Endothelial cell of umbilical vein (primary cell): ENCODE measurements around the gene TTC33. TPM values are rescaled to one million over a fixed set of nuclear protein-coding genes. Genes with fewer than 3 reads are reported as not detected.
"Not testable (repeated sequence)": the region's sequence is repeated elsewhere in the genome, so short reads cannot be mapped to it uniquely, and the experiment has no call there.

Experiments
- BruUV-seq: library from RNA; stranded (reverse); fragments of 400-500 nt; replicated peaks from 2 replicates; lab custom pipeline; 2021; lab: Mats Ljungman, UMichigan
- CTCF ChIA-PET: fragments of 300-600, 350-600 bp; sonication (Branson Sonifier 250); formaldehyde crosslinking; loops from one replicate; lab custom pipeline; 2021; ENCODE audit warnings: antibody characterized with exemption, inconsistent platforms; lab: Charles Lee
- POLR2A ChIA-PET: fragments of 300-600, 350-600 bp; sonication (Branson Sonifier 250); formaldehyde crosslinking; loops from one replicate; lab custom pipeline; 2021; ENCODE audit warnings: antibody characterized with exemption, inconsistent platforms; lab: Charles Lee
- DNase-seq: peaks from one replicate; pipeline ENCODE4 v3.0.0-alpha.2; 2011; ENCODE audit warnings: low read depth, low spot score
- FAIRE-seq: peaks from 2 replicates; lab custom pipeline; 2011; peaks lifted over from hg19 to GRCh38; lab: Jason Lieb, UNC
- H2AFZ ChIP-seq: 2 replicates; pipeline ENCODE4 v1.6.0; 2012; ENCODE audit warnings: low read depth, low read length, control low read depth, inconsistent platforms
- H3K27ac ChIP-seq: 2 replicates; pipeline ENCODE4 v1.5.1; 2011; ENCODE audit warnings: low read depth, mild to moderate bottlenecking, control low read depth, low read length, moderate library complexity; ENCODE audit not compliant: insufficient read depth
- H3K27me3 ChIP-seq, 2 experiments: 2 replicates each; pipeline versions ENCODE4 v1.6.0 to v1.6.1; 2011; ENCODE audit warnings: low read length in 2 of 2, mixed read lengths in 1 of 2; ENCODE audit not compliant: control insufficient read depth in 2 of 2, insufficient read depth in 2 of 2
- H3K36me3 ChIP-seq, 2 experiments: 2 replicates in 1 of 2; 3 replicates in 1 of 2; pipeline ENCODE4 v1.5.1; 2011; ENCODE audit warnings: low read length in 2 of 2, mild to moderate bottlenecking in 1 of 2, moderate library complexity in 1 of 2; ENCODE audit not compliant: control insufficient read depth in 2 of 2, insufficient read depth in 2 of 2; ENCODE audit errors: extremely low read depth in 1 of 2
- H3K4me1 ChIP-seq: 3 replicates; pipeline ENCODE4 v1.5.1; 2011; ENCODE audit warnings: mild to moderate bottlenecking, low read length; ENCODE audit not compliant: control insufficient read depth, insufficient read depth; ENCODE audit errors: extremely low read depth
- H3K4me2 ChIP-seq: 2 replicates; pipeline ENCODE4 v1.6.1; 2011; ENCODE audit warnings: low read length, control low read depth, mixed read lengths; ENCODE audit not compliant: insufficient read depth
- H3K4me3 ChIP-seq, 3 experiments: fragments of 200-600 bp in 1 of 3; sonication (generic), shearing (Covaris generic) in 1 of 3; replicated peaks in 1 of 3; 2 replicates each; pipeline ENCODE4 v1.5.1; 2011 to 2016; ENCODE audit warnings: control low read depth in 3 of 3, low read length in 3 of 3, mild to moderate bottlenecking in 2 of 3, inconsistent platforms in 1 of 3, low read depth in 1 of 3, moderate library complexity in 1 of 3; ENCODE audit not compliant: insufficient read depth in 1 of 3
- H3K79me2 ChIP-seq: 2 replicates; pipeline ENCODE4 v1.6.0; 2012; ENCODE audit warnings: low read length, inconsistent platforms; ENCODE audit not compliant: control insufficient read depth, insufficient read depth
- H3K9ac ChIP-seq: replicated peaks from 2 replicates; pipeline ENCODE3; 2011; ENCODE audit warnings: low read length, control low read depth; ENCODE audit not compliant: insufficient read depth; ENCODE audit errors: extremely low read depth
- H3K9me1 ChIP-seq: replicated peaks from 3 replicates; pipeline ENCODE4 v1.6.0; 2011; ENCODE audit warnings: mild to moderate bottlenecking, low read length; ENCODE audit not compliant: control insufficient read depth, insufficient read depth; ENCODE audit errors: extremely low read depth
- H3K9me3 ChIP-seq: replicated peaks from 2 replicates; pipeline ENCODE4 v1.5.1; 2012; ENCODE audit warnings: low read length, inconsistent platforms; ENCODE audit not compliant: control insufficient read depth, insufficient read depth
- H4K20me1 ChIP-seq: replicated peaks from 2 replicates; pipeline ENCODE3; 2011; ENCODE audit warnings: mild to moderate bottlenecking, low read length; ENCODE audit not compliant: control insufficient read depth, insufficient read depth; ENCODE audit errors: extremely low read depth
- CTCF ChIP-seq, 2 donors: IDR thresholded peaks; 1 replicate in 1 of 2; 2 replicates in 1 of 2; pipeline ENCODE4 v1.5.1; 2011; ENCODE audit warnings: low read length in 2 of 2, mild to moderate bottlenecking in 2 of 2, moderate library complexity in 2 of 2, control low read depth in 1 of 2, inconsistent platforms in 1 of 2, low read depth in 1 of 2; ENCODE audit not compliant: insufficient read depth in 1 of 2; ENCODE audit errors: extremely low read depth in 1 of 2
- EZH2 ChIP-seq: IDR thresholded peaks from 2 replicates; pipeline ENCODE4 v1.6.1; 2012; ENCODE audit warnings: borderline replicate concordance, low read depth, mild to moderate bottlenecking, moderate library complexity, low read length, inconsistent platforms; ENCODE audit not compliant: severe bottlenecking
- FOS ChIP-seq: IDR thresholded peaks from 2 replicates; pipeline ENCODE4 v1.6.1; 2011; ENCODE audit warnings: mild to moderate bottlenecking, low read length, moderate library complexity, borderline replicate concordance; ENCODE audit not compliant: insufficient read depth
- GATA2 ChIP-seq: IDR thresholded peaks from 2 replicates; pipeline ENCODE4 v1.7.0; 2011; ENCODE audit warnings: low read depth, mild to moderate bottlenecking, moderate library complexity, mixed read lengths, low read length; ENCODE audit not compliant: insufficient read length, insufficient read depth
- JUN ChIP-seq: IDR thresholded peaks from 2 replicates; pipeline ENCODE4 v1.6.1; 2011; ENCODE audit warnings: borderline replicate concordance, low read depth; ENCODE audit not compliant: insufficient read length, insufficient read depth
- MAX ChIP-seq: IDR thresholded peaks from 2 replicates; pipeline ENCODE4 v1.6.1; 2011; ENCODE audit not compliant: insufficient read depth, insufficient read length
- MYC ChIP-seq: IDR thresholded peaks from one replicate; pipeline ENCODE4 v1.6.1; 2011; ENCODE audit warnings: mild to moderate bottlenecking, low read depth, low read length
- POLR2A ChIP-seq: IDR thresholded peaks from 2 replicates; pipeline ENCODE4 v1.6.1; 2012; ENCODE audit warnings: low read depth, mild to moderate bottlenecking, control low read depth, low read length
- POLR2AphosphoS5 ChIP-seq: IDR thresholded peaks from 2 replicates; pipeline ENCODE4 v1.6.1; 2012; ENCODE audit warnings: low read depth, mild to moderate bottlenecking, control low read depth, low read length, moderate library complexity; ENCODE audit not compliant: insufficient read depth
- dilution Hi-C: fragments of 300-500 bp; cut with MboI; formaldehyde crosslinking; loops from one replicate; pipeline ENCODE4 v1.15.0; 2019; ENCODE audit warnings: low sequenced_read_pairs; ENCODE audit not compliant: extremely low pct_ligation_motif_present
- intact Hi-C: fragments of 100-400 bp; cut with micrococcal nuclease; formaldehyde crosslinking; loops from one replicate; pipeline ENCODE4 v1.10.0; 2022
- polyA plus RNA-seq, 4 experiments: library from polyadenylated mRNA; depleted of rRNA in 3 of 4; stranded (reverse) in 3 of 4; unstranded in 1 of 4; fragments of >200 nt; gene quantifications; 2 replicates each; pipeline versions ENCODE4 v1.2.1 to v1.2.3, GENCODE V29; 2011 to 2012; ENCODE audit warnings: missing spikeins in 1 of 4
- total RNA-seq: library from RNA; stranded (reverse); gene quantifications from 2 replicates; pipeline ENCODE4 v1.2.3, GENCODE V29; 2021

Gene TTC33
- total and polyA plus RNA-seq, 2 donors (not counting 3 experiments of a cell fraction or from before 2014, with no cell fraction given) = 2.2 to 11.7 TPM

GRCh38 chr5:40790947-40791593 lies 35.3 kb upstream of the TTC33 start:
- BruUV-seq = no TSS peak
- no peaks in the 10 kb centered on the region for H3K9me3 ChIP-seq
- no peaks in the 10 kb centered on the region for H3K9me1 ChIP-seq
- H3K9ac ChIP-seq = no peak overlapping the region
- no peak overlapping the region for H3K27ac ChIP-seq
- peaks cover 19% of the 10 kb centered on the region for H4K20me1 ChIP-seq
- POLR2A ChIA-PET = no interaction called here
- FAIRE-seq (no peak), DNase-seq (no peak)
- no peak overlapping the region for H2AFZ ChIP-seq
- H3K79me2 ChIP-seq = peaks cover 100% of the 10 kb centered on the region
- H3K4me3 ChIP-seq = no peak overlapping the region
- intact Hi-C loops (no loop called here), dilution Hi-C loops (no loop called here)
- H3K36me3 ChIP-seq = no peaks in the 10 kb centered on the region
- CTCF ChIA-PET = interaction anchor here (1.0 kb wide), 2 partner anchors 9 to 16 kb away, joined by 3 to 4 read pairs; no protein-coding TSS in a partner anchor
- H3K27me3 ChIP-seq = no peaks in the 10 kb centered on the region
- TF ChIP-seq EZH2 = no peak
- no peak for TF ChIP-seq MYC
- no peak for TF ChIP-seq CTCF (IDR thresholded peaks at IDR 0.05; ENCODE audit: extremely low read depth in 1 of 2, insufficient read depth in 1 of 2, low read depth in 1 of 2, low read length in 2 of 2)
- no peak for TF ChIP-seq GATA2
- no peak for TF ChIP-seq JUN
- no peak for TF ChIP-seq POLR2A
- TF ChIP-seq POLR2AphosphoS5 = no peak
- no peak for TF ChIP-seq FOS
- no peak for TF ChIP-seq MAX
- peak overlapping the region; percentile 8 for H3K4me2 ChIP-seq
- peaks cover 7% of the 10 kb centered on the region for H3K4me1 ChIP-seq

- dilution Hi-C loops, H3K27ac ChIP-seq, H3K4me2 ChIP-seq, BruUV-seq, H2AFZ ChIP-seq, H3K36me3 ChIP-seq, CTCF ChIA-PET, DNase-seq, H3K9me1 ChIP-seq, H3K27me3 ChIP-seq, H3K9ac ChIP-seq, POLR2A ChIA-PET, FAIRE-seq, H3K4me3 ChIP-seq, H3K9me3 ChIP-seq: not testable (repeated sequence)
- Histone ChIP-seq H3K4me1 (peaks cover 11% of the 10 kb centered on the region), H4K20me1 (peaks cover 24% of the 10 kb centered on the region), H3K79me2 (peaks cover 100% of the 10 kb centered on the region)
- intact Hi-C loops = loop anchor here (1.0 kb wide), 1 partner anchor 8 kb away; no protein-coding TSS in a partner anchor
Measured at GRCh38 chr5:40788941-40789340, 33.2 kb upstream of the TTC33 start.
